ENCODE results near the gene ESRRB. TPM values are rescaled to one million over a fixed set of nuclear protein-coding genes. Genes with fewer than 3 reads are reported as not detected.
A peak's percentile ranks its signal among the peaks of the same experiment; 100 is the strongest.

ESRRB gene
- total RNA-seq, 1 experiment from 2014 or later, result not detected

DNA sequence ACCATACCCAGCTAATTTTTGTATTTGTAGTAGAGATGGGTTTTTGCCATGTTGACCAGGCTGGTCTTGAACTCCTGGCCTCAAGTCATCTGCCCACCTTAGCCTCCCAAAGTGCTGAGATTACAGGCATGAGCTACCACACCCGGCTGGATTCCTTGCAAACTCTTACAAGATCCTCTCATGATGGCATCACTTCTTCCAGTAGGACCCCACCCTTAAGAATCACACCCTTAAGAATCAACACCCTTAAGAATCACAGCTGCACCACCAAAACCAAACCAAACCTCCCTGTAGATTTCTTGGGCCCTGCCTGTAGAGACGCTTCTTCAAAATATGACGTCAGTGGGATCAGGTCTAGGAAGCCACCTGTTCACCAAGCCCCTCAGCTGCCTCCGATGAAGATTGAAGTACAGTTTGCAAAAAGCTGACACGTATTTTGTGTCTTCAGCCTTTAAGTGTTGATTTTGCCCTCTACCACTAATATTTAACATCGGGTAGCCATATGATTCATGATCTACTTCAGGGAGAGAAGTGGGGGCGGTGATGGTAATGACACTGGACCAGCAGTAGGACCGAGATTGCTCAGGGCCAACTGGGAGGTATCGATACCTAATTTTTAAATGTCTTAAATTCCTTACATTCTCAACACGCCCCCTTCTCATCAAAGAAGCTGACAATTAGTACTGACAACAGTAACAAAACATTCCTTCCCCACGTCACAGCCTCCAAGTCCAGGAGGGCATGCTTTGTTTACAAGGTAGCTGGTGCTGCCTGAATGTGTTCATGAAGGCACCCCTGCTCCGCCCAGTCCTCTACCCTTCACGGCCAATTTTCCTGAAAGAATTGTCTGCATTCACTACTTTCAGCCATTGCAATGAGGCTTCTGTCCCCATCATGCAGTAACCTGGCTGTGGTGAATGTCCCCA, 57.2 kb downstream of the ESRRB start:
- DNase-seq (ENCODE audit: low spot score), result no peak
- in situ Hi-C loops (cut with HindIII; ENCODE audit: low sequenced_read_pairs), result no loop called here

DNA sequence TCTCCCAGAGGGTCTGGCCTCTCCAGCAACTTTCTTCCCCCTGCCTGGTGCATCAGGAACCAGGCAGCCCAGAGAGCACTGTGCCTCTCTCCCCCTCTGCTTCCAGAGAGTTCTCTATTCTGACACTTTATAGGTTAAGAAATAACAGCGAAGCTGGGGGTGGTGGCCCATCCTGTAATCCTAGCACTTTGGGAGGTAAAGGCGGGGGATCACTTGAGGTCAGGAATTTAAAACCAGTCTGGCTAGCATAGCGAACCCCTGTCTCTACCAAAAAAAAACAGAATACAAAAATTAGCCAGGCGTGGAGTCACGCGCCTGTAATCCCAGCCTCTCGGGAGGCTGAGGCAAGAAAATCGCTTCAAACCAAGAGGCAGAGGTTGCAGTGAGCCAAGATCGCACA, 58.3 kb downstream of the ESRRB start:
- in situ Hi-C loops (cut with HindIII; ENCODE audit: low sequenced_read_pairs), result no loop called here
- DNase-seq (ENCODE audit: low spot score), result no peak

DNA sequence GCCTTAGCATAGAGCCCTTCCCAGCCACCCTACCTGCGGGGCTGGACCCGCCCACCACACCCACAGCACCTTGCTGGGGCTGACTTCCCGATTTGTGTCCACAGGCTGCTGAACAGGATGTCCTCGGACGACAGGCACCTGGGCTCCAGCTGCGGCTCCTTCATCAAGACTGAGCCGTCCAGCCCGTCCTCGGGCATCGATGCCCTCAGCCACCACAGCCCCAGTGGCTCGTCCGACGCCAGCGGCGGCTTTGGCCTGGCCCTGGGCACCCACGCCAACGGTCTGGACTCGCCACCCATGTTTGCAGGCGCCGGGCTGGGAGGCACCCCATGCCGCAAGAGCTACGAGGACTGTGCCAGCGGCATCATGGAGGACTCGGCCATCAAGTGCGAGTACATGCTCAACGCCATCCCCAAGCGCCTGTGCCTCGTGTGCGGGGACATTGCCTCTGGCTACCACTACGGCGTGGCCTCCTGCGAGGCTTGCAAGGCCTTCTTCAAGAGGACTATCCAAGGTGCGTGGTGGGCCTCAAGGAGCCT, 63.4 kb downstream of the ESRRB start:
- no peak for DNase-seq (ENCODE audit: low spot score)
- in situ Hi-C loops (cut with HindIII; ENCODE audit: low sequenced_read_pairs), result no loop called here

DNA sequence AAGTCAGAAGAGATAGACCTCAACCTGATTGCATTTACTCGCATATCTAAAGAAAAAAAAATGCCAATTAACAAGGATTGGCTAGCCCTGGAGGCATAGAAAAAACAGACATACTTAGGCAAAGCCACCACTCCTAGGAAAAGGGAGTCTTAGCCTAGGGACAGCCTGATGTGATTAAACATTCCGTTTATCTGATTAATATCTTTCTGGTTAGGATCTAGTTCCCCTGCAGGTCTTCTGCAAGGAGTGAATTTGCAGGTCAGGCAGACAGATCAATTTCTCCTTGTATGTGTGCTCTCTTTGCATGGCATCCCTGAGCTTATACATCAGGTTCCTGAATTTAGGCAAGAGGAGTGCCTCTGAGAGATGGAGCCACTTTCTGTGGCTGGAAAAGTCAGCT, 70.5 kb downstream of the ESRRB start:
- no peak for DNase-seq (ENCODE audit: low spot score)
- in situ Hi-C loops (cut with HindIII; ENCODE audit: low sequenced_read_pairs), result no loop called here

DNA sequence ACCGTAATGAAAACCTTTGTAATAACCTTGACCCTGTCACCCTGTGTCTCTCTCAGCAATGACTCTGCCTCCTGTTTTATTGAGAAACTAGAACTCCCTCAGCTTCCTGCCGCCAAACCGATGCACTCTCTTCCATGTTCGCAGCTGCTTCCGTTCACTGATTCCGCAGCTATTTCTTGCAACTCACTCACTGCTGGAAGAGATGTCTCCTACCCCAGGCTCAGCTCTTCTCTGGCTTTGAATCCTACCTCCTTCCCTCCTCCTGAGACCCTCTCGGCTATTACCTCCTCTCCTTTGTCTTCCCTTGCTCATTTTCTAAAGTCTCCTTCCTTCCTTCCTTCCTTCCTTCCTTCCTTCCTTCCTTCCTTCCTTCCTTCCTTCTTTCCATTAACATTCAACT, 71.0 kb downstream of the ESRRB start:
- no peak for DNase-seq (ENCODE audit: low spot score)
- in situ Hi-C loops (cut with HindIII; ENCODE audit: low sequenced_read_pairs), result no loop called here

DNA sequence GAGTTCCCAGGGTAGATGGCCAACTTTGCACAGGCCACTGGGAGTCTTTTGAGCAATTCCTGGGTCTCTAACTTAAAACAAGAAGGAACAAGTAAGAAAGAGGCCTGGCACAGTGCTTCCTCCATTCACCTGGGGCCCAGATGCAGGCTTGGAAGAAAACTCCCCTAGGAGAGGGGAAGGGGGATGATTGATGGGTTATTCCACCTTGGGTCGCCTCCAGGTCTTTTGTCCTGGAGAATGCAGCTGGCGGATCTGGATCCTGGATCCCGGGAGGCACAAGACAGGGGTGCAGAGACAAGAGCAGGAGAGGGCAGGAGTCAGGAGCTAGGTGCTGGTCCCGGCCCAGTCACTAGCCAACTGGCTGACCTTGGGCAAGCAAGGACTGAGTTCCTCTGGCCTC, 74.5 kb downstream of the ESRRB start:
- DNase-seq (ENCODE audit: low spot score), result no peak
- in situ Hi-C loops (cut with HindIII; ENCODE audit: low sequenced_read_pairs), result no loop called here

DNA sequence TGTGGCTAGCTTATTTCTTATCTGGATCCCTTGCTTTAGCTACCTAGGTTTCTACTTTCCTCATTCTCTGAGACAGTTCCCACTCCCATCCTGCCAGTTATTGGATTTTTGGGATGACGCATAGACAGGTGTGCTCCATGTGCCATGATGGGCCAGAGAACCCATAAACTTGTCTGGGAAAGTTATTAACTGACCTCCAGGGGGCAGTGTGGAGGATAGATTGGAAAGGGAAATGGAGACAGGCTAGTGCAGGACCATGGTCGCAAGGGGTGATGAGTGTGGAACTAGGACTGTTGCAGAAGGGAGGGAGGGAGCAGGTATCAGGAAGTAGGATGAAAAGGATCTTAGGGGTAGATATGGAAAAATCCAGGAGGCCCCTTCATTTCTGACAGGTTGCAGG, 80.3 kb downstream of the ESRRB start:
- DNase-seq (ENCODE audit: low spot score), result peak; percentile 12
- in situ Hi-C loops (cut with HindIII; ENCODE audit: low sequenced_read_pairs), result no loop called here

DNA sequence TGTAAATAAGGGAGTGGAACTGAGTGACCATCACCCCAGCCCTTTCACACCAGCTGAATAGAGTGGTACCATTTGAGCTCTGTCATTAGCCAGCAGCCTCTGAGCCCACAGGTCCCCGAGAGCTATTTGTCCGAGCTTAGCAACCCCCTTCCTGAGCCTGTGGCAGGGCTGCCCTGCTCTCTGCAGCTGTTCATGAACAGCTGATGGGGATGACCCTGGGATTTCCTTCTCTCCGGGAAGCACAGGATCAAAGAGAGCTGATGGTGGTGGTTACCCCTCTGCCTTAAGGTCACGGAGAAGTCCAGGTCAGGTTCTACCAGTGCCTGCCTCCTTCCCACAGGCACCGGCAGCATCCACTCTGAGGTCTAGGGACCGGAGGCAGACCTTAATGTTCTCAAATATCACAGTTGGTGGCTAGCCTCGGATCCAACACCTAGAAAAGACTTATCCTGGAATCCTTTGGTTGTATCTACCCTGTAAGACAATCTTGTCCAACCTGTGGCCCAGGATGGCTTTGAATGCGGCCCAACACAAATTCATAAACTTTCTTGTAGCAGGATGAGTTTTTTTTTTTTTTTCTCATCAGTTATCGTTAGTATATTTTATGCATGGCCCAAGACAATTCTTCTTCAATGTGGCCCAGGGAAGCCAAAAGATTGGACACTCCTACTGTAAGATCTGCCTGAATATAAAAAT, 81.1 kb downstream of the ESRRB start:
- in situ Hi-C loops (cut with HindIII; ENCODE audit: low sequenced_read_pairs), result no loop called here
- no peak for DNase-seq (ENCODE audit: low spot score)

DNA sequence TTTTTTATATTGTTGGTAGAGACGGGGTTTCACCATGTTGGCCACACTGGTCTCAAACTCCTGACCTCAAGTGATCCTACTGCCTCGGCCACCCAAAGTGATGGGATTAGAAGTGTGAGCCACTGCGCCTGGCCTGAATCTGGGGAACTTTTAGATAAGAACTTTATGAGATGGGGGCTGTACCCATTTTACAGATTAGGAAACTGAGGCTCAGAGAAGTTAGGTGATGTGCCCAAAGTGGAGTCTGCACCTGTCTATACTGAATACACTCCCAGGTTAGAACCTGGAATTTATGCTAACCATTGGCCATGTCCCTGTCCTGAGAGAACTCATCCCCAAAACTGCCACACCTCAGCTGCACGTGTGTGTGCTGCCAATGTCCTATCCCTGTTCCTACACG, 81.9 kb downstream of the ESRRB start:
- DNase-seq (ENCODE audit: low spot score), result no peak
- in situ Hi-C loops (cut with HindIII; ENCODE audit: low sequenced_read_pairs), result no loop called here

DNA sequence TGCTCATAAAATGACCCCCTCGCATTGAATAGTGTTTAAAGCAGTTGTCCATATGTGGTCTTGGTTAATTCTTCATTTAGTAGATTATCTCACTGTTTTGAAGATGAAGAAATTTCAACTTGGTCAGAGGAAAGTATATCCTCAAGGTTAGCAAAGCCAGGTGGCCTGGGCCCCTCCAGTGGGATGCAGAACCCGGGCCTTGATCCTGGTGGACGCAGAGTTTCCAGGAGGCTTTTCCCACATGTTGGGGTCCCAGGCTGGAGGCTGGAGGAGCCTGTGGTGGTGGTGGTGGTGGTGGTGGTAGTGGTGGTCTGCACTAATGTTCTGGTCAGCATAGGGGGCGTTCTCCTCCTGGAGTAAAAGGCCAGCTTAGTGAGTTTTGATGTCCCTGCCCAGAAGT, 85.9 kb downstream of the ESRRB start:
- DNase-seq (ENCODE audit: low spot score), result no peak
- in situ Hi-C loops (cut with HindIII; ENCODE audit: low sequenced_read_pairs), result no loop called here

DNA sequence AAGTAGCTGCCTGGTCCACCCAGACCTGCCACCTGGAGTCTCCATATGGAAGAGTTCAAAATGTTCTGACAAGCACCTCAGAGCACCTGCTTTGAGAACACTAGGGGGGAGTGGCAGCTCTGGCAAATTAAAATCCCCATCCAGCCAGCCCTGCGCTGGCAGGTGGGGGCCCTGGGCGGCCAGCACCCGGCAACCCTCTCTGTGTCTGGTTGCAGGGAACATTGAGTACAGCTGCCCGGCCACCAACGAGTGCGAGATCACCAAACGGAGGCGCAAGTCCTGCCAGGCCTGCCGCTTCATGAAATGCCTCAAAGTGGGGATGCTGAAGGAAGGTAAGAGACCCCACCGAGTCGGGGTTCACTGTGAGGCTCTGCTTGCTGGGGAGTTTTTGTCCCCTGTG, 86.4 kb downstream of the ESRRB start:
- in situ Hi-C loops (cut with HindIII; ENCODE audit: low sequenced_read_pairs), result no loop called here
- DNase-seq (ENCODE audit: low spot score), result no peak

DNA sequence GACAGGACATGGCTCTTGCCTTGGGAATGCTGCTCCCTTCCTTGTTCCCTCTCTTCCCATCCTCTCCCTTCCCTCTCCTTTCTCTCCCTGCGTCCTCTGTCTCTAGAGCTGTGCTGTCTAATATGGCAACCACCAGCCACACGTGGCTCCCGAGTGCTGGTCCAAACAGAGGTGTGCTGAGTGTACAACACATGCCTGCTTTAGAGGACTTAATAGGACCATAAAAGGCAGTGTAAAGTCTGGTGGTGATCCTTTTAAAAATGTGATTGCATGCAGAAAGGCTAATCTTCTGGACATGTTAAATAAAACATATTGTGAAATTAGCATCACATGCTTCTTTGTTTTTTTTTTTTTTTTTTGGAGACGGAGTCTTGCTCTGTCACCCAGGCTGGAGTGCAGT, 87.2 kb downstream of the ESRRB start:
- in situ Hi-C loops (cut with HindIII; ENCODE audit: low sequenced_read_pairs), result no loop called here
- DNase-seq (ENCODE audit: low spot score), result no peak

DNA sequence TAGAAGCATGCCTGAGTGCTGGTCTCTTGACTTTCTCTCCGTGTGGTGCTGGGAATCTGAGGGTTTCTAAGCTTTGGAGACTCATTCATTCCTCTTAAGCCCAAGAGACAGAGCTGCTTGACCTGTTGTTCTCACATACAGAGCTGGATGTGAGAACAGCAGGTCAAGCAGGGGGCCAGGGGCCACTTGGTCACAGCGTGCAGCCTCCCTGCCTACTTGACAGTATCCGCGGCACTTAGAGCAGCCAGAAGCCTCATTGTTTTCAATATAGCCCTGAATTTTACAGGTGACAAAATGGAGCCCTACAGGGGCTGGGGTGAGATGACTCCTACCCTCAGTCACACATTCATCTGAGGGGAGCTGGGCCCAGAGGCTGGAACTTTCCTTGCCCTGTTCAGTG, 88.9 kb downstream of the ESRRB start:
- in situ Hi-C loops (cut with HindIII; ENCODE audit: low sequenced_read_pairs), result no loop called here
- no peak for DNase-seq (ENCODE audit: low spot score)

DNA sequence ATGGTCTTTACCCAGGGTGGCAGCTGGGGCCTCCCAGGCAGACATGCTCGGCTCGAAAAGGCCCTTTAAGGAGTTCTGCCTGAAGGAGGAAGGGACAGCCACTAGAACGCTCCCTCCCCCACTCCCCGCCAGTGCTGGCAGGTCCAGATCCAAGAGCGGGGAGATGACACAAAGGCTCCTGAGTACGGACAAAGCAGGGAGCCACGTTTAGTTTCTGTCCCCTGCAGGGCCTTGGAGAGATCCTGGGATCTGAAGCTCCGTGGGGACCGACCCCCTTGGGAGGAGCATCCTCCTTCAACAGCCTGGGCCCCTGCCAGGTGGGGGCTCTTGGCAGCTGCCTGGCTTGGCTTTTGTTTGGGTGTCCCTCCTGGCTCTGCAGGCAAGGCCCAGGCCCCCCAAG, 89.7 kb downstream of the ESRRB start:
- in situ Hi-C loops (cut with HindIII; ENCODE audit: low sequenced_read_pairs), result no loop called here
- no peak for DNase-seq (ENCODE audit: low spot score)

DNA sequence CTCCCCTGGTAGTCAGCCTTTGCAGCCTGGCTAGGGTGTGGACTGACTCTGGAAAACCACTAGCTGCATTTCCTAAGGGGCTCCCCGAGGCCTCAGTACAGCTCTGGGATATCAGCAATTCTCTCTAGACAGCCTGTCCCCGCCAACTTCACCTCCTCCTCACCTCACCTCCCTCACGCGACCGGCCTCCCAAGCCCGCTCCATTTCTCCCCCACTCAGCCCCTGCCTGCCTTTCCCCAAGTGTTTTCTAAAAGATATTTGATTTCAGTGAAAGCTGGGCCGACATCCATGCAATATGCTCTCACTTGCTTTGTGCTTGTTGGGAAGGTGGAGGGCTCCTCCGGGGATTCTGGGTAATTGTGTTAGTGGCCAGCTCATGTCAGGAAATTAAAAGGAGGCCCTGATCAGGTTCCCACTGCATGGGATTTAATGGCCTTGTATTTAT, 91.8 kb downstream of the ESRRB start:
- DNase-seq (ENCODE audit: low spot score), result no peak

DNA sequence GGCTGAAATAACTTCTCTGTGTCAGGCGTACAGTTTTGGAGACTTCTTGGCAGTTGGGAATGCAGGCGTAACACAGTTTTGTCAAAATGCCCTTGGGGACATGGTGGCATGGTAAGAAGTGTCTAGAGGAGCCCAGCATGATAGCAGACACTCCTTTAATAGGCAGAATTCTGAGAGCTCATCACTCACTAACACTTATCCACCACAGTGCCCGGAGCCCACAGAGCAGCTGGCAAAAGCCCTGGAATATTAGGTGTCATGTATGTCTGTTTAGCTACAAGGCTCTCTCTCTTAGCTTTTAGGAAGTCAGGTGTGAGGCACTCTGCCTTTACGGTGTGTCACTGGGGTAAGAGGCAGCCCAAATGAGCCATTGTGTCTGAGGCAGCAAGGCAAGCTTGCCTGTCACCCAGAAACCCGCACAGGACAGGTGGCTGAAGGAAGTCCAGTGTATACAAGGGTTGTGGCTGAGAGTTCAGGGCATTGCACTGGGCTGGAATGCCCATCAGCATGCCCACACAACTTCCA, 96.3 kb downstream of the ESRRB start:
- no peak for DNase-seq (ENCODE audit: low spot score)
- in situ Hi-C loops (cut with HindIII; ENCODE audit: low sequenced_read_pairs), result no loop called here

More for the DNA sequence above, 91.8 kb downstream of the ESRRB start:
- in situ Hi-C loops (cut with HindIII; ENCODE audit: low sequenced_read_pairs), result no loop called here

DNA sequence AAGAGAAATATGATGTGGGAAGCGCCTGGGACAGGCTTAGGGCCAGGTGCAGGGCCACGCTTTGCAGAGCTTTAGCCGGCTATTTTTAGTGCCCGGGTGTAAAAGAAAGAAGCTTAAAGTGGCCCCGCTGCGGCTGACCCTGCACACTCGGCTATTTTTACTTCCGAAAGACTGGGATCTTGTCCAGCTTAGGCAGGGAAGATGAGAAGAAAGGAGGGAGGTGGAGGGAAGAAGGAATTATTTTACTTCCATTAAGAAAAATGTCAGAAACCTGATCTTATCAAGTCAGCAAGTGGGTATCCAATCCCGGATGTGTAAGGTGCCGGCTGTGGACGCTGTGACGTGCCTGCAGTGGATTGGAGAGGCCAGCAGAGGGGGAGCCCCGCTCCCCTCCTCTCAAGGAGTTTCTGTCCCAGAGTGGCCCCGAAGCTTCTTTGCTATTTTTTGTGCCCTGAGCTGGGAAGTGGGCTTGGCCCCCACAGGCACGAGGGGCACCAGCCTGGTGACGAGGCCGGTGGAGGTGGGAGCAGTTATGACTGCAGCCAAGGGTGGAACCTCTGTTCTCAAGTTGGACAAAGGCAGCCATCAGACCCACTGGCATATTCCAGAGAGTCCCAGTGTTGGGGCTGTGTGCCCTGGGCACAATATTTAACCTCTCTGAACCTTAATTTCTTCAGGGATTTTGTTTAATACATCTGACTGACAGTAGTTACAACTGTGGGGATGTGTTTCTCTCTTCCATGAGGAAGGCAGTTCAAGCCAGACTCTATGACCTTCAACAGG, 97.7 kb downstream of the ESRRB start:
- in situ Hi-C loops (cut with HindIII; ENCODE audit: low sequenced_read_pairs), result no loop called here
- DNase-seq (ENCODE audit: low spot score), result peak; percentile 5

DNA sequence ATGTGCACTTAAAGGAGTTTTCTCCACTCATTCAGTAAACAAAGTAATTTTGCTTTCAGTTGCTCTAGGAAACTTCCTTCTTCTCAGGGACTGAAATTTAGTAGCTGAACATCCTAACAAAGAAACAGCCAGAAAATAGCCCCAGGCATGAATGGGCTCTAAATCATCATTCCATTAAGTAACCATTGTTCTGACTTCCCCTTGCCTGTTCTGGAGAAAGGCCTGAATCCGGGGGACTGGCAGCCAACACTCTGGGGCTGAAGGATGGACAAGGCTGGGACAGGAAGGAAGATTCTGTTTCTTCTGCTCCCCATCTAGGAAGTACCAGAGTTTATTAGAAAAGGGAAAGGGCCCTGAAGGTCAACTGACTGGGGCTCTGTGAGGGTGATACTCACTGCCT, 104.5 kb downstream of the ESRRB start:
- no peak for DNase-seq (ENCODE audit: low spot score)
- in situ Hi-C loops (cut with HindIII; ENCODE audit: low sequenced_read_pairs), result no loop called here

DNA sequence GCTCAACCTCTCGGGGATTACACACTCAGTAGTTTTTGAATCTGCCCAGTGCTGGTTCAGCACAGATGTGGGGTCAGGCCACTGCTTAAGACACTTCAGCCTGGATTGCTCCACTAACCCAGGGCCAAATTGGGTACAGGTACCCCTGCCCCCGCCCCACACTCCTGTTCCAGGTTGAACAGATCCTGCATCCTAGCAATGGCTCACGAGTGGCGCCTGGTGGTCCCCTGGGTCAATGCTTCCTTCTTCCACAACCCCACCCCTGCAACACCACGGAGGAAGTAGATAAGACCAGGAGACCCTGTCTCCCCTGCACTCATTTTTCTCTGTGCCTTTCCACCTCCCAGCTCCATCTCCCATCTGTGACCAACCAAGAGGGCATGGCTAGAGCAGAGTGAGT, 108.4 kb downstream of the ESRRB start:
- in situ Hi-C loops (cut with HindIII; ENCODE audit: low sequenced_read_pairs), result no loop called here
- DNase-seq (ENCODE audit: low spot score), result no peak
